ENCODE data around the gene FAM114A1.

The FAM114A1 gene

DNA sequence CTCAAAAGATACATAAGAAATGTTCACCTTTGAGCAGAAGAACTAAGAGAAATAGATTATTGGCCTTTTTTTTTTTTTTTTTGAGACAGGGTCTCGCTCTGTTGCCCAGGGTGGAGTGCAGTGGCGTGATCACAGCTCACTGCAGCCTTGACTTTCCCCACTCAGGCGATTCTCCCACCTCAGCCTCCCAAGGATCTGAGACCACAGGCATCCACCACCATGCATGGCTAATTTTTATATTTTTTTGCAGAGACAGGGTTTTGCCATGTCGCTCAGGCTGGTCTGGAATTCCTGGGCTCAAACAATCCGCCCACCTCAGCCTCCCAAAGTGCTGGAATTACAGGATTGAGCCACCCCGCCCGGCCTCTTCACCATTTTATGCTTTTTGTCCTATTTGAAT, 8.1 kb upstream of the FAM114A1 start:
- FAIRE-seq, result no peak

- no peak for FAIRE-seq
Measured at GRCh38 chr4:38860788-38861424, 6.7 kb upstream of the FAM114A1 start.

DNA sequence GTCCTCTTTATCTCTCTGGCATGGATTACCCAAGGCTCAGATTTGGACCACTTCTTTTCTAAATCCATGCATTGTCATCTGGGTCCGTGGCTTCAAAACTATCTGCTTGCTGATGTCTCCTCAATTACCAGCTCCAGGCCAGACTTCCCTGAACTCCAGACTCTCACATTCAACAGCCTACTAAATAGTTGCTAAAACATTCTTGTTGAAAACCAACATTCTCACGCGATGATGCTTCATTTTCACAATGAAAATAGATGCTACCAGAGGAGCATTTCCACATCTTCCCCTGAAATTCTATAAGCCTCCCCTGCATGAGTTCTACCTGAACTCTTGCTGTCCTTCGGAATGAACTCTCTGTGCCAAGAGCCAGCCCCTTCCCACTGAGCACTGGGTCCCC, 5.8 kb upstream of the FAM114A1 start:
- no peak for FAIRE-seq

DNA sequence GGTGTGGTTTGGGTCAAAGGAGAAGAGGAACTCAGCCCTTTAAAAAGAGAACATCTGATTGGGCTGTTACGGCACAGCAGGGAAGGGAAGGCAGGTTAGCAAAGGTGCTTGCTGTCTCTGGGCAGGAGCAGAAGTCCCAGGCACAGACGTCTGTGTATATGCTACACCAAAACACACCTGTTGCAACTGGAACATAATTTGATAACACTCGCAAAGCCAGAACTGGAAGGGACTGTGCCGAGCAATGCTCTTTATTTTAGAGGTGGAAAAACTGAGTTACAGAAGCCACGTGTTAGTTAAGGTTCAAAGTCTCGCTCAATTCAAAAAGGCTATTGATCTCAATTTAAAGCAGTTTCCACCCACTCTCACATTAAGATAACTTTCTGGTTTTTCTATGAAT, 2.2 kb upstream of the FAM114A1 start:
- FAIRE-seq, result no peak

GRCh38 chr4:38866973-38867477, 581 bp upstream of the FAM114A1 start:
- FAIRE-seq, result no peak

DNA sequence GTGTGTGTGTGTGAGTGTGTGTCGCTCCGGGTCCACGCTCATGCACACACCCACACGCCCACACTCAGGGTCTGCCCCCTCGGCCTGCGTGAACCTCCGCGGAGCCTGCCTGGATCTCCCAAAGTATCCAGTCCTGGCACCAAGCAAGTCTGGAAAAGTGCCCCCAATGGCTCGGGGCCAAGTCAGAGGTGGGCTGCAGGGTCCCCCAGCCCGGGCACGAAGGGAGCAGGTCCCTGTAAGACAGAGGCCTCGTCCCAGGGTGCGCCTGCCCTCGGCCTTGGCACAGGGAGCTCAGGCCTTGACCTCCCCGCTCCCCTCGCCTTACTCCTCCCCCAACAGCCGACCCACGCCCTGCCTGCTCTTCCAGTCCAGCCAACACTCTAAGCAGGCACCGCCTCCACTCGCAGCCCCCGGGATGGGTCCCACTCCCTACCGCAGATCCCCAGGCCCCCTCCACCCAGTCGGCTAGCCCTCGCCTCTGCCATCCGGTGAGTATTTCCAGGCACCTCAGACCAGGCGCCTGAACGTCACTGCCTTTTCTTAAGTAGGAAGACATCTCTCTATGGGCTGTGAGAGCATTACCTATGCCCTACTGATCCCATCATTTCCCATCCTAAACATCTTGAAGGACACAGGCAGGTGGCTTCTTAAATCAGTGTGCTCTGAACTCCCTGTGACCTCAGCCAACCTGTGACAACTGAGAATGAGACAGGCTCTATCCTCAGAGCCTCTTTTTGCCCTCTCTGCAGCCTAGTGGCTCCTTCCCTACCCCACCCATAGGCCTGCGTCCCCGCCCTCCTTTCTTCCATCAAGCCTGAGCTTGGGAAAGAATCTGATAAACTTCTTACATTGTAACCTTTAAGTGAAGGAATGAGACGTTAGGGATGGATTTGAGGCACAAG, 704 bp downstream of the FAM114A1 start:
- FAIRE-seq, result no peak

- FAIRE-seq, result no peak
Measured at GRCh38 chr4:38869511-38869910, 1.9 kb downstream of the FAM114A1 start.

DNA sequence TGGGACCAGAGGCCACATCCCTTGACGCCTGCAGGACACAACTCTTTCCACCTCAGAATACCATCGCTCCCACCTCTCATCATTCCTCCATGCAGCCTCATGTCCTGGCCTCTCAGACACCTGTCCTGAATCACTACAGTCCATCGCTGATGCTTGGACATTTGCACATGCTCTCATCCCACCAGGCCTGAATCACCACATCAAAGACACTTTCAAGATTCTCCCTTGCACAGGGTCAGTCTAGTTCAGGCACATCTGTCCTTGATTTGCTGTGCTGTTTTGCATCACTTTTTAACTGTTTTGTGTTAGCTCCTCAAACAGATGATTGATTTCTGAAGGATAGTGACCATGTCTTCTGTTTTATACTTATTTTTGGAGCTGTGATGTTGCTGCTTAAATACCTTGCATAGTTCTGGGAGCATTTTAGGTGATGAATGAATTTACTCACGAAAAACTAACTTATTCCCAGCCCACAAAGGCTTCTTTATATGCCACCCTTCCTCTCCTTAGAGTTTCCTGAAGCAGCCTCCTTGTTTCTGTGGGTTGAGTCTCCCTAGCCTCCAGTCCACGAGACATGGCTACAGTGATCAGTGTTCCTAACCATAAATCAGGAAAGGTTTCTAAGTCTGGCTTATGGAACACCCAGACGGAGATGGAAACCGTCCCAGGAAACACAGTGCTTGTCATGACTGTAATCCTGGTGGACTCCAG, 2.6 kb downstream of the FAM114A1 start:
- FAIRE-seq, result no peak

DNA sequence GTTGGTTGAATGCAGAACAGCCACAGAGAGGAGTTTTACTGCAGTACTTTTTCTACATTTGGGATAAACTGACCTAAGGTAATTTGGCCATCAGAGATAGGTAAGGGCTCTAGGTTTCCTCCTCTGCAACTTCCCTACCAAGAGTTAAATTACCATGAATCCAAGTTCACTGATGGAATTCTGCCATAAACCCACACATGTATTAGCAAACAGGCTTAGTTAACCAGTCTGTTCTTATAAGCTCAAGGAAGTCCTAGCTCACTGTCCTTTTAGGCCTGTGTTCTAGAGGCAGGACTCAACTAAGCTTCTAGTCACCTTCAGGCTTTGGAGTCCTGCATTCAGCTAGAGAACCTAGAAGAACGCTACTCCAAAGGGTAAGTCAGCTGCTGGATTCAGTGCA, 4.0 kb downstream of the FAM114A1 start:
- no peak for FAIRE-seq

- no peak for FAIRE-seq
Measured at GRCh38 chr4:38872620-38873019, 5.0 kb downstream of the FAM114A1 start.

- FAIRE-seq, result no peak
Measured at GRCh38 chr4:38873290-38873944, 5.8 kb downstream of the FAM114A1 start.

- FAIRE-seq, result no peak
Measured at GRCh38 chr4:38876636-38877035, 9.0 kb downstream of the FAM114A1 start.

GRCh38 chr4:38884254-38884653, 16.6 kb downstream of the FAM114A1 start:
- FAIRE-seq, result no peak

DNA sequence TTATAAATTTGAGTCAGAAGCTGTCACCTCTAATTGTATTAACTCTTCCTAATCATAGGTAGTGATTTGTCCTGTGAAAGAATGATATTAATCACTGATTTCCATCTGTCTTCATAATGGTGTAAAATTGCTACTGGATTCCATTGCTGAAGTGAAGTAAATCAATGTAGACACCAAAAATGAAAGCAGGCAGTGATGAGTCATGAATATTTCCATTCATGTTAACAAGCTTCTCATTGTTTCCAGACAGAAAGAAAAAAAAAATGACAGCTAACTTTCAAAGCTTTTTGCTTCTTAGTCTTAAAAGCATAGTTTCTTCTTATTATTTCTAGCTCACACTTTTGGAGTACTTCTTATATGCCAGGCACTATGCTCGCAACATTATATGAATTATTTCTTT, 21.5 kb downstream of the FAM114A1 start:
- FAIRE-seq, result no peak

DNA sequence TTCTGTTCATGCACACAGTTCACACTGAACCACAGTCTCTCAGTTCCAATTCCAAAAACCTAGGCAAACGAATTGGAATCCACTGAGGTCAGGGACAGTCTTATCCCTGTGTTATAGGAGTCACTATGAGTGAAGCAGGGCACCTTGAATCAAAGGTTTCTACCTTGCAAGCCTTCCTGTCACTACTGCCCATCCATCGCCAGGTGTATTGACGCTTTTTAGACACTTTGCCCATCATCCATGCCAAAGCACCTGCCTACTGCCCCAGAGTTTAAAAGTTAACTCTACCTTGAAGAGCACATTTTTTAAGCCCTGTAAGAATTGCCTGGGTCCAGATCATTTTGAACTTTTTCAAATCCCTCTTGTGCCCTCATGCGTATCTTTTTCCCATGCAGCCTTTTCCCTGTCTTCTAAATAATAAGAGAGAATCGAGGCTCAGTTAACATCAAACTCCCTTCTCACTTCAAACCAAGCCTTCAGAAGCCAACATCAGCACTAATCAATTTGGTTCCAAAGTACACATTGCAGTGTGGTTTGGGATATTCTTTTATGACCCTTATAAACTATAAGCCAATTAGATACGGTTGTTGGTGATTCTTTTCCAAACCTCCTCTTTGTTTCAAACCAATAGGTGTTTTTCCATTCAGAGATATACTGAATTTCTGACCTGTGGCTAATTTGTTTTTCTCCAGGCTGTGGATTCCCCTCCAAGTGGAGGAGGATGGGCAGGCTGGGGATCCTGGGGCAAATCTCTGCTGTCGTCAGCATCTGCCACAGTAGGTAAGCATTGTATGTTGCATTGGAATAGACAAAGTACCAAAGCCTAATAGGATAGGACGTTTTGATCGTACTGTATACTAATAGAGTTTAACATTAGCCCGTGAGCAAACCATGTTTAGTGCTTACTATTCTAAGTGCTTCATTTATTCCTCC, 23.7 kb downstream of the FAM114A1 start:
- FAIRE-seq, result no peak

DNA sequence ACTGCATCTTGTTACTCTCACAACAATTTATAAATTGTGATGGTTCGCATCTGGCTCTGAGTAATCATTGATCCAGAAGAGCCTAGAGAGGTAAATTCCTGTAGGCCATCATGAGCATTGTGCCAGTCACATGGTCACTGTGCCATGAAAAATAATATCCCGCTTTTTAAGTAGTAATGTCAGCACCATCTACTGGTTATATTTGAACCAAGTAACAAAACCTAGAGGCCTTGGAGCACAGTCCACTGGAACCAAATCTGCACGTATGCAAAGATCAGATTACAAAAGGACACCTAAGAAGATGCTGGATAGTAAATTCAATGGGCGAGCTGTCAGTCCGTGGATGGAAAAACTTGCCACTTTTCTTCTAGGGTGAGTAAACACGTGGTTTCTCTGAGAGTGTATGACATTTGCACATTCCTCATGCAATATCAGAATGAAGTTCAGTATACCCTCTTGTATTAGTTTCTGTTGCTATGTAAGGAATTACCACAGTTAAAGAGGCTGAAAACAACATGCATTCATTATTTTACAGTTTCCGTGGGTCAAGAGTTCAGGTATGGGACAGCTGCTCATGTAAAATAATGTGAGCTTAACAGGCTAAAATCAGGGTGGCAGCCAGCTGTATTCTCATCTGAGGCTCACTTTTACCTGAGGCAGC, 26.8 kb downstream of the FAM114A1 start:
- no peak for FAIRE-seq

GRCh38 chr4:38896940-38897339, 29.3 kb downstream of the FAM114A1 start:
- FAIRE-seq, result no peak

DNA sequence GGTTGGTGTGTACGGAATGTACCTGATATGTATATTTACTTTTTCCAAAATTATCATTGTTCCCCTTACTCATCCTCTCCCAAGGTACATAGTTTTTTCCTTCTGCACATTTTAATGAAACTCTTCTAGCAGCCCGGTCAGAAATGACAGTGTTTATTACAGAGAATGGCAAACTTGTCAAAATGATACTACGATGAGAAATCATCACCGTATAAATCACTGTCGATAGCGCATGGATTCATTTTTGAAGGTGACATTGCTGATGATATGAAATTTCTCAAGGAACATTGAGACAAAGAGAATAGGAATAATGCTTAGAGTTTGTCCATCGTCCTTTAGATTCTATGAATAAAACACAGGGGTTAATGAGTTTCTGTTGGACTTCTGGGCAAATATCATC, 30.6 kb downstream of the FAM114A1 start:
- FAIRE-seq, result no peak

GRCh38 chr4:38902221-38902620, 34.6 kb downstream of the FAM114A1 start:
- FAIRE-seq, result no peak

GRCh38 chr4:38902695-38903094, 35.1 kb downstream of the FAM114A1 start:
- peak; percentile 99 for FAIRE-seq

DNA sequence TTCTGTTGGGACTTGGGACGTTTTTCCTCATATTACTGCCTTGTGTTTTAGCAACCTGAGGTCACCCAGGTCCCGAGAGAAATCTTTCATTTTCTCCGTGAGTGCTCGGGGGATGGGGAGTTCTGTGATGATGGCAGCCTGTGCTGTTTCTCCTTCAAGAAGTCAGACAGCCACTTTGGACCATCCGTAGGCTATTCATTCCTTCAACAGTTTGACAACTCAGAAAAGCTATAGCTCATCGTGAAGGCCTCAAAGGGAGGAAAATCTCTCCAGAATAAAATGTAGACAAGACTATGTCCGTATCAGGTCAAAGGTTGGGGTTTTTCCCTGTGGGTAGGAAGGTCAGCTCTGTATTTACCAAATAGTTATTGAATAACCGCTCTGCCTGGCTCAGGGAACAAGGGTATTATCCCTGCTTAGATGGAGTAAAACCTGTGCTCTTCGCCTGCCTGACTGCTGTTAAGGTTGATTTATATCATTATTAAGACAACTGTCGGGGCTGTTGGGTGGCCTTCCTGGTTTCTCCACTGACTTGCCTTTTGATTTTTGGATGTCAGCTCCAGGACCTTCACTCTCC, 36.6 kb downstream of the FAM114A1 start:
- no peak for FAIRE-seq

Data from G401.6 (cell line).